GM23338 (cell line): ENCODE data around the gene ZDHHC3.

Source experiments
- CREB1 ChIP-seq: fragments of 250-450 bp; sonication (Bioruptor Pico); IDR thresholded peaks from 2 replicates; pipeline ENCODE4 v1.5.0; 2020; ENCODE audit warnings: low read depth, mild to moderate bottlenecking, moderate library complexity
- EZH2 ChIP-seq: fragments of 200-600 bp; sonication (generic); IDR thresholded peaks from one replicate; pipeline ENCODE4 v1.8.0; 2017; ENCODE audit warnings: antibody characterized with exemption, mild to moderate bottlenecking, low read depth; ENCODE audit not compliant: unreplicated experiment
- ZNF331 ChIP-seq: fragments of 250-450 bp; sonication (Bioruptor Pico); IDR thresholded peaks from 2 replicates; pipeline ENCODE4 v1.5.0; 2020; ENCODE audit warnings: low read depth, mild to moderate bottlenecking, moderate library complexity
- TF ChIP-seq, protein P1 (sequence below), 2 experiments: fragments of 200-600 bp in 1 of 2; sonication (generic) in 1 of 2; conservative IDR thresholded peaks; 2 replicates each; pipeline versions ENCODE4 v1.5.1 to v1.6.1; 2016 to 2017; ENCODE audit warnings: antibody characterized with exemption in 2 of 2, low read depth in 2 of 2, mild to moderate bottlenecking in 2 of 2, moderate library complexity in 1 of 2
- TF ChIP-seq, protein P2 (sequence below): IDR thresholded peaks from one replicate; pipeline ENCODE4 v1.6.1; 2018; ENCODE audit warnings: antibody characterized with exemption; ENCODE audit not compliant: unreplicated experiment

DNA sequence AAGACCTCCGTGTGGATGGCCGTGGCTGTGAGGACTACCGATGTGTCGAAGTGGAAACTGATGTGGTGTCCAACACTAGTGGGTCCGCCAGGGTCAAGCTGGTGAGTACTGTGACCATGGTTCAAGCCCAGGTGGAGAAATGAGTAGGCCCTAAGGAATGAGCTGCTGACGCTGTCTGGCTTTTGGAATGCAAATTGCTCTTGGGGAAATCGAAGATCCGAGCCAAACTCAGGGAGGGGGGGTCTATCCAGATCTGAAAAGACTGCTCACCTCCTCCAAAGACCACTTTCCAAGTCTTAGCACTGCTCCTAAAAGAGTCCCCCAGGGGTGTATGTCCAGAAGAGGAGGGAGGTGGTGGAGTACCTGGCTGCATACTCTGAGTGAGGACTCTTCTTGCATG is 13.2 kb upstream of the ZDHHC3 start:
- TF ChIP-seq CREB1, result no peak
- TF ChIP-seq, protein P1, sequence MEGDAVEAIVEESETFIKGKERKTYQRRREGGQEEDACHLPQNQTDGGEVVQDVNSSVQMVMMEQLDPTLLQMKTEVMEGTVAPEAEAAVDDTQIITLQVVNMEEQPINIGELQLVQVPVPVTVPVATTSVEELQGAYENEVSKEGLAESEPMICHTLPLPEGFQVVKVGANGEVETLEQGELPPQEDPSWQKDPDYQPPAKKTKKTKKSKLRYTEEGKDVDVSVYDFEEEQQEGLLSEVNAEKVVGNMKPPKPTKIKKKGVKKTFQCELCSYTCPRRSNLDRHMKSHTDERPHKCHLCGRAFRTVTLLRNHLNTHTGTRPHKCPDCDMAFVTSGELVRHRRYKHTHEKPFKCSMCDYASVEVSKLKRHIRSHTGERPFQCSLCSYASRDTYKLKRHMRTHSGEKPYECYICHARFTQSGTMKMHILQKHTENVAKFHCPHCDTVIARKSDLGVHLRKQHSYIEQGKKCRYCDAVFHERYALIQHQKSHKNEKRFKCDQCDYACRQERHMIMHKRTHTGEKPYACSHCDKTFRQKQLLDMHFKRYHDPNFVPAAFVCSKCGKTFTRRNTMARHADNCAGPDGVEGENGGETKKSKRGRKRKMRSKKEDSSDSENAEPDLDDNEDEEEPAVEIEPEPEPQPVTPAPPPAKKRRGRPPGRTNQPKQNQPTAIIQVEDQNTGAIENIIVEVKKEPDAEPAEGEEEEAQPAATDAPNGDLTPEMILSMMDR (conservative IDR thresholded peaks at IDR 0.05; ENCODE audit: low read depth in 2 of 2), result no peak
- TF ChIP-seq, protein P2, sequence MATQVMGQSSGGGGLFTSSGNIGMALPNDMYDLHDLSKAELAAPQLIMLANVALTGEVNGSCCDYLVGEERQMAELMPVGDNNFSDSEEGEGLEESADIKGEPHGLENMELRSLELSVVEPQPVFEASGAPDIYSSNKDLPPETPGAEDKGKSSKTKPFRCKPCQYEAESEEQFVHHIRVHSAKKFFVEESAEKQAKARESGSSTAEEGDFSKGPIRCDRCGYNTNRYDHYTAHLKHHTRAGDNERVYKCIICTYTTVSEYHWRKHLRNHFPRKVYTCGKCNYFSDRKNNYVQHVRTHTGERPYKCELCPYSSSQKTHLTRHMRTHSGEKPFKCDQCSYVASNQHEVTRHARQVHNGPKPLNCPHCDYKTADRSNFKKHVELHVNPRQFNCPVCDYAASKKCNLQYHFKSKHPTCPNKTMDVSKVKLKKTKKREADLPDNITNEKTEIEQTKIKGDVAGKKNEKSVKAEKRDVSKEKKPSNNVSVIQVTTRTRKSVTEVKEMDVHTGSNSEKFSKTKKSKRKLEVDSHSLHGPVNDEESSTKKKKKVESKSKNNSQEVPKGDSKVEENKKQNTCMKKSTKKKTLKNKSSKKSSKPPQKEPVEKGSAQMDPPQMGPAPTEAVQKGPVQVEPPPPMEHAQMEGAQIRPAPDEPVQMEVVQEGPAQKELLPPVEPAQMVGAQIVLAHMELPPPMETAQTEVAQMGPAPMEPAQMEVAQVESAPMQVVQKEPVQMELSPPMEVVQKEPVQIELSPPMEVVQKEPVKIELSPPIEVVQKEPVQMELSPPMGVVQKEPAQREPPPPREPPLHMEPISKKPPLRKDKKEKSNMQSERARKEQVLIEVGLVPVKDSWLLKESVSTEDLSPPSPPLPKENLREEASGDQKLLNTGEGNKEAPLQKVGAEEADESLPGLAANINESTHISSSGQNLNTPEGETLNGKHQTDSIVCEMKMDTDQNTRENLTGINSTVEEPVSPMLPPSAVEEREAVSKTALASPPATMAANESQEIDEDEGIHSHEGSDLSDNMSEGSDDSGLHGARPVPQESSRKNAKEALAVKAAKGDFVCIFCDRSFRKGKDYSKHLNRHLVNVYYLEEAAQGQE, result no peak
- TF ChIP-seq ZNF331 (CRISPR knock-in tag), result no peak
- TF ChIP-seq EZH2, result no peak
